ENCODE results near the gene SELENOI.
"Not testable (repeated sequence)": the region's sequence is repeated elsewhere in the genome, so short reads cannot be mapped to it uniquely, and the experiment has no call there.

DNA sequence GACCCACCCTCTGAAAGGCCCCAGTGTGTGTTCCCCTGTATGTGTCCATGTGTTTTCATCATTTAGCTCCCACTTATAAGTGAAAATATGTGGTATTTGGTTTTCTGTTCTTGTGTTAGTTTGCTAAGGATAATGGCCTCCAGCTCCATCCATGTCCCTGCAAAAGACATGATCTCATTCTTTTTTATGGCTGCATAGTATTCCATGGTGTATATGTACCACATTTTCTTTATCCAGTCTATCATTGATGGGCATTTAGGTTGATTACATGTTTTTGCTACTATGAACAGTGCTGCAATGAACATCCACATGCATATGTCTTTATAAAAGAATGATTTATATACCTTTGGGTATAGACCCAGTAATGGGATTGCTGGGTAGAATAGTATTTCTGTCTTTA, 21.5 kb upstream of the SELENOI start:
- TF ChIP-seq POLR2AphosphoS5, POLR2A (IDR thresholded peaks at IDR 0.05; ENCODE audit: low read depth, low read length): not testable (repeated sequence)
